ENCODE measurements around the gene ADIPOQ. TPM values are rescaled to one million over a fixed set of nuclear protein-coding genes. Genes with fewer than 3 reads are reported as not detected.
A peak's percentile ranks its signal among the peaks of the same experiment; 100 is the strongest.

The ADIPOQ gene
- total and polyA plus RNA-seq, 8 donors = 0.03 to 0.10 (median 0.06) TPM; not detected in 4

DNA sequence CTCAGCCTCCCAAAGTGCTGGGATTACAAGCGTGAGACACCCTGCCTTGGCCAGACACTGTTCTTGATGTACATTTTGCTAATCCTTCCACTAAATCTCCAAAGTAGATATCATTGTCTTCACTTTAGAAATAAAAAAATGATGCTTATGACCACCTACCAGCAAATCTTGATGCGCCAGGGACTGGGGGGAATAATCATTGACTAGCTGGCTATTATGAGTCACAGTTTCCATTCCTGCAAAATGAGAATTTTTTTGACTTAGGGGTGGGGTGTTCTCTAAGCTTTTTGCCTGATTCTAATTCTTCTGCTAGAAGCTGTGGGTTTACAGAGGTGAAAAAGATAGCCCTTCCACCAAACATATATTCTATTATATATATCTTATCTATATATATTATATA lies 19.1 kb upstream of the ADIPOQ start:
- H3K9me3 ChIP-seq = no peaks in the 10 kb centered on the region
- H3K4me1 ChIP-seq = peaks cover 0 to 20% of the 10 kb centered on the region in 2 donors
- ATAC-seq (no peak), DNase-seq (no peak)
- H3K4me3 ChIP-seq = no peak overlapping the region
- H3K27ac ChIP-seq = no peak overlapping the region
- no peaks in the 10 kb centered on the region for H3K36me3 ChIP-seq
- intact Hi-C loops (cut with DNase I) = loop anchor here in 1 of 2 donors (5.0 kb wide), 1 partner anchor 206 kb away; no protein-coding TSS in a partner anchor
- TF ChIP-seq, protein P1, sequence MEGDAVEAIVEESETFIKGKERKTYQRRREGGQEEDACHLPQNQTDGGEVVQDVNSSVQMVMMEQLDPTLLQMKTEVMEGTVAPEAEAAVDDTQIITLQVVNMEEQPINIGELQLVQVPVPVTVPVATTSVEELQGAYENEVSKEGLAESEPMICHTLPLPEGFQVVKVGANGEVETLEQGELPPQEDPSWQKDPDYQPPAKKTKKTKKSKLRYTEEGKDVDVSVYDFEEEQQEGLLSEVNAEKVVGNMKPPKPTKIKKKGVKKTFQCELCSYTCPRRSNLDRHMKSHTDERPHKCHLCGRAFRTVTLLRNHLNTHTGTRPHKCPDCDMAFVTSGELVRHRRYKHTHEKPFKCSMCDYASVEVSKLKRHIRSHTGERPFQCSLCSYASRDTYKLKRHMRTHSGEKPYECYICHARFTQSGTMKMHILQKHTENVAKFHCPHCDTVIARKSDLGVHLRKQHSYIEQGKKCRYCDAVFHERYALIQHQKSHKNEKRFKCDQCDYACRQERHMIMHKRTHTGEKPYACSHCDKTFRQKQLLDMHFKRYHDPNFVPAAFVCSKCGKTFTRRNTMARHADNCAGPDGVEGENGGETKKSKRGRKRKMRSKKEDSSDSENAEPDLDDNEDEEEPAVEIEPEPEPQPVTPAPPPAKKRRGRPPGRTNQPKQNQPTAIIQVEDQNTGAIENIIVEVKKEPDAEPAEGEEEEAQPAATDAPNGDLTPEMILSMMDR (IDR thresholded peaks at IDR 0.05) = no peak
- H3K27me3 ChIP-seq = peaks cover 31 to 56% of the 10 kb centered on the region in 2 donors

DNA sequence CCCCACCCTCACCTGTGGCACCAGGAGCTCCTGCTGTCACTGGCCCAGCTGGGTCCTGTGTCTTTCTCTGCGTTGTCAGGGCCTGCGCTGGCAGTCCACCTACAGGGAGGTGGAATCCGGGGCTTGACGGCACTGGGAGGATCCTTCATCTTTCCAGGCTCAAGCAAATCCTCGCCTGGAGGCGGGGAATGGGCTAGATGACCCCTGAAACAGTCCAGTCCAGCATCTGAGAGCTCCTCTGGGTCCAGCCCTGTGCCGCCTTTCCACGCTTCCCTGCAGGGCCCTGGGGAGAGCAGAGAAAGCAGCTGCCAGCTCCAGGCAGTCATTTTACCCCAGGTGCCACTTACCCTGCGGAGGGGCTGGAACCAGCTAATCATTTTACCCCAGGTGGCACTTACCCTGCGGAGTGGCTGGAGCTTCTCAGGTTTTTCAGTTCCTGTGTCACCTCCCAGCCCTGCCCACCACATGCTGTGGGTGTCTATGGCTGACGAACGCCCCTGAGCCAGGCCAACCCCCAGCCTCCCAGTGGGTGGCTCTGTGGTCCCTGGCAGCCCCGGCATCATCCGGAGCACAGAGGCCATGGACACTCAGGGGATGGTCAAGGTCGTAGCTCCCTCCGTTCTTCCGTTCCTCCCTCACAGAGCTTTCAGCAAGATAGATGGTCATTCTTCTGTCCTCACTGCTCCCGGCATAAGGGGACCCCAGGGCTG lies 17.9 kb upstream of the ADIPOQ start:
- DNase-seq (no peak), ATAC-seq (no peak)
- TF ChIP-seq, protein P1 (IDR thresholded peaks at IDR 0.05) = no peak
- Histone ChIP-seq H3K9me3 (no peaks in the 10 kb centered on the region), H3K4me1 (peaks cover 0 to 20% of the 10 kb centered on the region in 2 donors), H3K27me3 (peaks cover 43 to 68% of the 10 kb centered on the region in 2 donors), H3K36me3 (no peaks in the 10 kb centered on the region), H3K4me3 (no peak overlapping the region), H3K27ac (no peak overlapping the region)
- intact Hi-C loops (cut with DNase I) = loop anchor here in 1 of 2 donors (5.0 kb wide), 1 partner anchor 207 kb away; no protein-coding TSS in a partner anchor

DNA sequence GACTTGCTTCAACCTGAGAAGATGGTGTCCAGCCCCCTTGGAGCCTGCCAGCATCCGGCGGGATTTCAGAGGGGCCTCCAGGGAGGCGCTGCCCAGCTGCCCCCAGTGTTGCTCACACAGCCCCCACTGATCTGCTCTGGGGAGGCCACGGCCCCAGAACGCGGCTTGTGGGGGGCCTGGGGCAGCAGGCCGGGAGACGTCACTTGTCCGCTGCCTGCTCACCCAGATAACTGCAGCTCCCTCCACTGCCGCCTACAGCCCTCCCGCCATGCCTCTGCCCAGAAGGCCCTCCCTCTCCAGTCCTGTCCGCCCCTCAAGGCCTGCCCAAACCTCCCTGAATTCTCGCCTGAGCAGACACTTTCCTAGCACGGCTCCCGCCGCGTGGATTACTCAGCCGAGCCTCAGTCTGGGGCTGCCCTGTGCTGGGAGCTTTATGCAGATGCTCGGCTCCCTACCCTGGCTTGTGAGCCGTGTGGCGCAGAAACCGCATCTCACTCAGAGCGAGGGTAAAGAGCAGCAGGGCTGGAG lies 17.2 kb upstream of the ADIPOQ start:
- Histone ChIP-seq H3K27ac (no peak overlapping the region), H3K4me3 (no peak overlapping the region), H3K4me1 (peaks cover 0 to 20% of the 10 kb centered on the region in 2 donors), H3K27me3 (peaks cover 48 to 76% of the 10 kb centered on the region in 2 donors), H3K36me3 (no peaks in the 10 kb centered on the region), H3K9me3 (no peaks in the 10 kb centered on the region)
- ATAC-seq = peak; percentile 9
- TF ChIP-seq, protein P1 (IDR thresholded peaks at IDR 0.05) = no peak
- intact Hi-C loops (cut with DNase I) = no loop called here
- peak in 2 of 4 donors; percentile 9 to 75 for DNase-seq

DNA sequence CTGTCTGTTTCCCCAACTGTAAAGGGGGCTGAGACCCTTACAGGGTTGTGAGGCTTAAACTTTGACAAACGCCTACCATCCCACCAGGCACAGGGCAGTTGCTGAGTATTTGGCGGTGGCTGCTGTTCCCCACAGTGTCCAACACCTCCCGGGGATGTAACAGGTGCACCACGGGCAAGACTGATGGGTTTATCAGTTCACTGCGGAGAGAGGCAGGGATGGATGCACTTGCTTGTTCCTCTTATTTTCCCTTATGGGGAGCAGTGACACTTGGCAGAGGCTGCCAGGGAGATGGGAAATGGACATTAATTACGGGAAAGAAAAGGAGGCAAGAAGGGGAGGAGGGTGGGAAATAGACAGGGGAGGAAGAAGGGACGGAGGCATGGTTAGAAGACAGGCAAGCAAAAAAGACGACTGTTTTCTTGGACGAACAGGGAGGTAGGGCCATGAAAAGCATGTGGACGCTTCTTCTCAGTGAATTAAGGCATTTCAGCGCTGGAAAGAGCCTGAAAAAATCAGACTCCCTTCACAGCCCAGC lies 16.6 kb upstream of the ADIPOQ start:
- Histone ChIP-seq H3K9me3 (no peaks in the 10 kb centered on the region), H3K4me1 (peaks cover 0 to 20% of the 10 kb centered on the region in 2 donors), H3K27ac (no peak overlapping the region), H3K36me3 (no peaks in the 10 kb centered on the region), H3K27me3 (peaks cover 48 to 82% of the 10 kb centered on the region in 2 donors), H3K4me3 (no peak overlapping the region)
- DNase-seq = no peak
- TF ChIP-seq, protein P1 (IDR thresholded peaks at IDR 0.05) = no peak
- ATAC-seq = no peak
- intact Hi-C loops (cut with DNase I) = no loop called here

DNA sequence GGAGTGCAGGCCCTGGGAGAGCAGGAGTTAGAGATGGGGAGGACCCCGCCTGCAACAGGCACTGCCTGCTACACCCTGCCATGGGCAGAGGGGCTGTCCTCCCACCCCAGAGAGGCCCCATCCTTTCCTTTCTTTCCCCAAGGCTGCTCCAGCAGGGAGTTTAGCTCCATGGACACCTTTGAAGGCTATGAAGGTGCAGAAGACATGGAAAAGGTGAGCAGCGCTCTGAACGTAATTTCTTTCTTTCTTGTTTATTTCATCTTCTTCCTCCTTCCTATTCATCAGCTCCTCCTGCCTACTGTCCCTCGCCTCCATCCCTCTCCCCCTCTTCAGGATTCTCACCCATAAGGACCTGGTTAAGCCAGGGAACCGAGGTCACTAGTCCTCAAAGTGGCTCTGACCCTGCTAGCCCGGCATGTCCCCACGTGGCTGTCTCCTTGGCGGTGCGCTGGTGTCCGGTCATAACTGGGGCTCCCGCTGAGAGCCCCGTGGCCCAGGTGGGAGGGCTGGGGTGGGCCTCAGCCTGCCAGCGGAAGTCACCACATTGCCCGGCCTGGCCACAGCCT lies 16.0 kb upstream of the ADIPOQ start:
- H3K27me3 ChIP-seq = peaks cover 48 to 87% of the 10 kb centered on the region in 2 donors
- intact Hi-C loops (cut with DNase I) = no loop called here

More for the DNA sequence above, 16.0 kb upstream of the ADIPOQ start:
- Histone ChIP-seq H3K9me3 (no peaks in the 10 kb centered on the region), H3K4me3 (peak overlapping the region; percentile 58 to 67), H3K27ac (no peak overlapping the region), H3K4me1 (peaks cover 0 to 20% of the 10 kb centered on the region in 2 donors), H3K36me3 (no peaks in the 10 kb centered on the region)
- peak; percentile 24 for ATAC-seq
- TF ChIP-seq, protein P1 (IDR thresholded peaks at IDR 0.05) = no peak
- no peak for DNase-seq
